ENCODE measurements around the gene WDR7. TPM values are rescaled to one million over a fixed set of nuclear protein-coding genes. Genes with fewer than 3 reads are reported as not detected.

The WDR7 gene
- total RNA-seq = 22.0 and 22.9 TPM in 2 replicates

GRCh38 chr18:56650944-56651770, at the start of gene WDR7:
Gene WDR7, plus strand, starts transcription at chr18:56651359. Its CDS starts 21,157 bp downstream, at chr18:56672516.

GRCh38 chr18:56638232-56639103, 12.7 kb upstream of the WDR7 start, which contains the start of gene TXNL1:
Gene TXNL1, minus strand, starts transcription at chr18:56638592. Its CDS starts 152 bp downstream, at chr18:56638440.

Small RNA genes within 50 kb of the gene (small RNA-seq; reads per million reads assigned to genes)
- not detected for gene RF00012
- not detected for gene RF00019

Other genes starting within 250 kb of the WDR7 start
- 64.6 and 75.2 TPM in 2 replicates for gene TXNL1, start 12.8 kb upstream of the WDR7 start, total RNA-seq